NCI-H526 (cell line): ENCODE results near the gene SEMA5B.

Experiments
- DNase-seq, 2 experiments: peaks; one replicate each; lab custom pipeline; 2025; lab: John Stamatoyannopoulos, UW

SEMA5B gene

DNA sequence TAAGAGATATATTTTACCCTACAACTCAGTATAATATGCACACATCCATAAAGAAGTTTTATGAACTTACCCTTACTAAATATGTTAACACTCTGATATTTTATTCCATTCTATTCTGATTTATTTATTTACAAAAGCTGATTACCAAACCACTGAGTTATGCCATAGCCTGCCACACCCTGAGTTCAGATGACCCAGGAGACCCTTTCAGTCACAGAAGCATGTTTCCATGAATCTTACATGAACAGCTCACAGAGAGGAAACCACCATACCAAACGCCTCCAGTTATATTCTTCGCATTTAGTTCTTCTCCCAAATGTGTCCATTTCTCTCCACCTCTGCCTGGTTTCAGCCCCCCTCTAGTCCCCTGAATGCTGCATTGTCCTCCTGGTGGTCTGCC, 103.5 kb downstream of the SEMA5B start:
- no peak for DNase-seq

DNA sequence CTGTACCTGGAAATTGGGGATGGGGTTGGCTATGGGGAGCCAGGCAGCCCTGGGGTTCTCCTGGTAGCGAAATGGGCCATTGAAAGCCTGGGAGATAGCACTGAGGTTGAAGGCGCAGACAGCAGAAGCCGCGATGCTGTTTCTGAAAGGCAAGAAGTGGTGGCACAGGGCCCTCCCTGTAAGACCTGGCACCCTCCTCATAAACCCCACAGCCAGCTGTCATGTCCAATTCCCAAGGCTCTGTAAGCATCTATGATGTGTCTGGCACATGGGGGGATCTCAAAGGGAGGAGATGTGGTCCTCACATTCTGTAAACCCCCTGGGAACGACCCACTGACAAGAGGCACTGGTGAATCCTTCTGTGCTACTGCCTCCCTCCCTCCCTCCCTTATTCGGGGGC, 104.0 kb downstream of the SEMA5B start:
- no peak for DNase-seq

DNA sequence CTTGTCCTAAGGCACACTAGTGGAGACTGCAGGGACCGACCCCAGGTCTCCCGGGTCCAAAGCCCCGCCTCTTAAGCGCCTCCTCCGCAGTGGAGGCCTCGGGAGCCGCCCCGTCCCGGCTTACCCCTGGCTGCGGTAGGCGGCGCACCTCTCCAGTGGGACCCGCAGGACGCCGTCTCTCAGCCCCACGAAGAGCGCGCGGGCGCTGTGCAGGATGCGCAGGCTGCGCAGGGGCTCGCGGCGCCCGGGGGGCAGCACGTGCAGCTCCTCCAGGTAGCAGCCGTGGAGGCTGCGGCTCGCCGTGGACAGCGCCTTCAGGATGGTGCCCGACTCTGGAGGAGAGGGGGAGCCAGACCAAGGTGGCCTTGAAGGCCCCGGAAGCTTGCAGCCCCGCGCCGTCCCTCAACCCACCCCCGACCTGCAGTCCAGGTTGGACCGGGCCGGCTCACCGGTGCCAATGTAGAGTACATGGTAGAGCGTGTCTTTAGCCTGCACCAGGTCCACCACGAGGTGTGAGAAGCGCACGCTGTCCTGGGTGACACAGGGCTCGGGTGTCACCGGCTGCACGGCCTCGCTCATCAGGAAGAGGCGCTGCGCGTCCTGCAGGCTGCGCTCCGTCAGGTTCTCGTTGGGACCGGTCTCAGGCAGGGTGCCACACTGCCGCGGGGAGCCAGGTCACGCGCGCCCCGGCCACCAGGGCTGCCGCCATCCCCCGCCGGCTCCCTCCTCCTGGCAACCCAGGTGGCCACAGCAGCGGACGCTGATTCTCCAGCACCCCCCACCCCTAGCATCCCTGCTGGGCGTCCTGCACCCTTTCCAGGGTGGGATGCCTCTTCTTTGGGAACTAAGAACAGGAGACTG, 105.5 kb downstream of the SEMA5B start:
- DNase-seq = peak; percentile 34 to 85

DNA sequence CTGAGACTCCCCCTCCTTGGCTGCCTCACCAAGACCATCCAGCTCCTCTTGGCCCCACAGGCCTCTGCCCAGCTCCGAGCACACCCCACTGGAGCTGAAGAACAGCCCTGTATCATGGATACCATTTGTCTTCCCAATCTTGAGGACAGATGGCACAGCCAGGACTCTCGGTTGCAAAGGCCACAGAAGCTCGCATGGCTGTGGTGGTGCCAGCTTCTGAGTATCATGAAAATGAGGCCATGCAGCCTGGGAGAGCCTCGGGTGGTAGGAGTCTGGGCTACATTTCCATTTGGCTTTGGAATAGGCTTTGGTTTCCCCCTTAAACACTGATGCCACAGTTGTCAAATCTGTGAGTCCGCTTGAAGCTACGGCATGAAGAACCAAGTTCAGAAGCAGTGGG, 106.6 kb downstream of the SEMA5B start:
- DNase-seq = no peak

DNA sequence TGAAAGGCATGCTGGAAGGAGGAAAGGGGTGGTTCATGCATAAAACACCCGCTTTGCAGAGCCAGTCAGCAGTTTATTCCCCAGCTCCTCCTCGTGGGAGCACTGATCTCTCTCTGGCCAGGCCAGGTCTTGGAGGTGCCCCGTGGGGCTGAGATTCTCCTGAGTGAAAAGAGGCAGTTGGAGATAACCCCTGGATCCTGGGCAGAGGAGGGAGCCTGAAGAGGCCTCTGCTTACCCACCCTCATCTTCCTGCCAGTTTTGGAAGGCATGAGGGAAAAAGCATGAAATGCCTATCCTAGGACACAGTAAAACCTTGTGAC, 108.3 kb downstream of the SEMA5B start:
- no peak for DNase-seq

DNA sequence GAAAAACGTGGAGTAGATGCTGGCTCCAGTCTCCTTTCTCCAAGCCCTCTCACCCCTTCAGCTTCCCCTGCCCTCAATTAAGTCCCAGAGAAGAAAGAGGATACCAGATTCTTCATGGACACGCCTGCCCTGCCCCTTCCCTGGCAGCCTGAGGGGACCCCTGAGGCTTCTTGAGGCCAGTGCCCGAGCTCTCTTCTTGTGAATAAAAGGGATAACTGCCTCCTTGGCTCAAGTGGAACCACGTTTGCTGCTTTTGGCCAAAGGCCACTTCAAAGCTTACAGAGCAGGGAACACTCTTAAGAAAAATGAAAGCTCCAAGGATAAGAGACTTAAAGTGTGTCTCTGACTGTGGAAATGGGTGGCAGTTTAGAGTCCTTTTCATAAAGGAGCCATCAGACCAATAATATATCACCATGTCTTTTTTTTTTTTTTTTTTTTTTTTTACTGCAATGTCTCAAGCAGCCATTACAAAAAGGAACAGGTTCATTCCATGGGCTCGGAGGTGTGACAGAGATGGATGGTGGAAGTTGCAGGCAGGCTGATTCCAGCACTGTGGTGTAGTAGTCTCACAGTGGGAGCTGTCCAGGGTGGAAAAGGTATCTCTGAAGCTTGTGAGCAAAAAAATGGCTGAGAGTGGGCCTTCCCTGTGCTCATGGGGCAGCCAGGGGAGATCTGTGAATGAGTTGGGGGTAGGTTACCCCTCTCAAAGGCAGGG, 108.8 kb downstream of the SEMA5B start:
- DNase-seq = no peak

DNA sequence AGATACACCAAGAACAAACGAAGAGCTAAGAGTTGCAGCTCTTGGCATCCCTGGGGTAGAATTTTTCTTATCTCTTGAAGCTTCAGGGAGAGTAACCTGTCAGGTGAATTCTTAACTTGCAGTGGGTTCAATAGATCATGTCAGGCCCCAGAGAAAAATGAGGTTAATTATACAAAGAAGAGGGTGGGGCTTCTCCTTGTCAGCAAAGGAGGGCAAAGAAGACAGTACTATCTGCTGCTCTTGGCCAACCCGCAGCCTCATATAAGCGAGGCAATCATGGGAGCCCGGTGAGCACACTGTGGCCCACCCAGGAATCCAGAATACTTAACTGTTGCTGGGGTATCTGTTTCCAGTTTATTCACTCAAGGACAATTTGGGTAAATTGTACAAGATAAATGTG, 110.2 kb downstream of the SEMA5B start:
- no peak for DNase-seq

DNA sequence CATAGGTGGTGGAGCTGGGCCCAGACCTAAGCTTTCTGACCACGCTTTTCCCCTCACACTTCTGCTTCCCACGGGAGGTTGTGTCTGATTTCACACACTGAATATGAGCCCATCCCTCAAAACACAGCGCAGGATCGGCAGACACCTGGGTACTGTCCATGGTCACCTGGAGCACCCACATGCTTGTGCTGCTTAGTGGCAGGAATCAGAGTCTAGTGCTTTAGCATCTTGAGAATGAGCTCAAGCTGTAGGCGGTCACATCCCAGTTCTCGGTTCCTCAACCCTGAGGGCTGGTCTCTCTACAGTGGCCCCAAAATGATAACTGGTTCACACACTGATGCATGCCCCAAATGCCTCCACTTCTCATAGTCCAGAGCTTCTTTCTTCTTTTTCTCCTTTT, 111.0 kb downstream of the SEMA5B start:
- no peak for DNase-seq

DNA sequence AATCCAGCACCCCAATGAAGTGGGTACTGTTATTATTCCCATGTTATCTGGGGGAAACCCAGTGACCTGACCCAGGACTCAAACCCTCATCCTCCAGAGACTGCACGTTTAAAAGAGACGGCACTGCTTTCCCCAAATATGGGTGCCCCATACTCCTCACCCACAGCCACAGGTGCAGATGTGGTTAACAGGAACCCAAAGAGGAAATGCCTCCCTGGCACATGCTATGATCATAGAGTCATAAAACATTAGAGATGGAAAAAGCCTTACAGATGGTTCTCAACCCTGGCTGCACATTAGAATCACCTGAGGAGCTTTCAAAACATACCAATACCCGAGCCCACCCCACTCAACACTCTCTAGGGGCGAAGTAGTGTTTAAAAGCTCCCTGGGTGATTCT, 111.5 kb downstream of the SEMA5B start:
- DNase-seq = no peak

DNA sequence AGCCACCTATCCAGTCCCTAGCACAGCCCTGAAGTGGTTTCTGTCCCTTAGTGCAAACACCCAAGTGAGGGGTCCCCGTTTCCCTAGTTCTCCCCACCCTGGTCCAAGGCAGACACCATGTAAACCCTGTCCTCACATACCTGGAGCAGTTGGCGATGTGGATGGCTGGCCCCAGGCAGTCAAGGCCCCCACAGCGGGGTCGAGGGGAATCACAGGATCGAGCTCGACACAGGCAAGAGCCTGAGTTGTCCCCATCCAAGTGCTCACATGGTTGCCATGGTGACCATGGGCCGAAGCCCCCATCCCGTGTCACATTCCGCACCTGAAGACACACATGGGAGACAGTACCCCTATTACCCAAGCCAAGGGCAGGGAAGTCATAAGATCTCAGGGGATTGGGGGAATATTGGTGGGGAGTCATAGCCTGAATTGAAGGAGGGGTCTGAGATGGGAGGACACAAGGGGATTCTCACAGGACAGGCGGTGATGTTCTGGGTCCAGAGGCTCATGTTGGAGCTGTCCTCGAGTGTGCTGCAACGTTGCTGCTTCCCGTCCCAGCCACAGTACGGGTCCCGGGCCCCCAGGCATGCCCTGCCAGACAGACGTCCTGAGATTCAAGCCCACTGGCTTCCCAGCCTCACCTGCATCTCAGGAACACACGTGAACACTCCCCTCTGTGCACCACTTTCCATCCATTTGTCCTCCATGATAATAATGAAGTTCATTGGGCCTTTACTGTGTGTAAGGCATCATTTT, 112.1 kb downstream of the SEMA5B start:
- no peak for DNase-seq

DNA sequence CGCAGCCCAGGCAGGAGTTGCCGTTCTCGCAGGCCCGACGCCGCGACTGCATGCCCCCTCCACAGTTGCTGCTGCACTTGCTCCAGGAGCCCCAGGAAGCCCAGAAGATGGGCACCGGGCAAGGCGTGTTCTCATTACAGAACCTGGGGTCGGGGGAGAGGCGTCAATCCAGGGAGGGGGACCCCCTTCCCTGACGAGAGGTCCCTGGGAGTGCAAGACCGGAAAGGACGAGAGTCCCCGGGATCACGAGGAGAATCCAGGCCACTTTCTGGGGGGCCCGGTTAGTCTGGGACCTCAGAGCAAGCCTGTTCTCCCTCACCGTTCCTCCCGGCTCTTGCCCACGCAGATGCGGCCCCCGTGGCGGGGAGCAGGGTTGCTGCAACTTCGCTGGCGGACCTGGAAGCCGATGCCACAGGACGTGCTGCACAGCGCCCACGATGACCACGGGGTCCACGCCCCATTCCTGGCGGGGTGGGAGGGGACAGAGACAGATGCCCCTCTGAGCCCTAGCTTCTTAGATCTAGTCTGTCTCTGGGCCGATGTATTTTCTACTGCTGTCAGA, 113.9 kb downstream of the SEMA5B start:
- DNase-seq = no peak

DNA sequence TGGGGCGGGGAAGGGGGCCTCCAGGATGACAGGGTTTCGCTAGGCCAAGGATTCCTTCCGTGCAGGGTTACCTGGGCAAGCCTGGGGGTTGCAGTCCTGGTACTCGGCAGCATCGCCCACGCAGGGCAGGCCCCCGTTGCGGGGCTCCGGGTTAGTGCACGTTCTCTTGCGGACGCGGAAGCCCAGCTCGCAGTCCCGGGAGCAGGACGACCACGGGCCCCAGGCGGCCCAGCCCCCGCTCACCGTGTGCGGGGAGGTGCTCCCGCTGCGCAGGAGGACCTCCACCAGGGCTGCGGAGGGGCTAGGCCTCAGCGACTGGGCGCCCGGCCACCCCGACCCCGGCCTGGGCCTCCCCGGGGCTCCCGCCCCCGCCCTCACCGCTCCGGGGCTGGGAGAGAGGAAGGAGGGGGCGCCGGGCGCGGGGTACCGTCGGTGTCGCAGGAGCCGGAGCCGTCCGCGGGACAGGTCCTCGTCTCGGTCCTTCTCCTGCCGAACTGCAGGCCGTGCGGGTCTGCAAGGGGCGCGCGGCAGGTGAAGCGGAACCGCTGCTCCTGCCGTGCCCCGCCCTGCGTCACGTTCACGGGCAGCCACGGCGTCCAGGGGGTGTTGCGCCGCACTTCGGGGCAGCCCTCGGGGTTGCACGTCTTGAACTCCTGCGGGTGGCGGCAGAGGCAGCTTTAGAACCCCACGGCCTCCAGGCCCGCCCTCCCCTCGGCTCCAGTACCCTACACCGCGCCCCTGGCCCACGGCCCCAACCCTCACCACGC, 114.6 kb downstream of the SEMA5B start:
- no peak for DNase-seq

DNA sequence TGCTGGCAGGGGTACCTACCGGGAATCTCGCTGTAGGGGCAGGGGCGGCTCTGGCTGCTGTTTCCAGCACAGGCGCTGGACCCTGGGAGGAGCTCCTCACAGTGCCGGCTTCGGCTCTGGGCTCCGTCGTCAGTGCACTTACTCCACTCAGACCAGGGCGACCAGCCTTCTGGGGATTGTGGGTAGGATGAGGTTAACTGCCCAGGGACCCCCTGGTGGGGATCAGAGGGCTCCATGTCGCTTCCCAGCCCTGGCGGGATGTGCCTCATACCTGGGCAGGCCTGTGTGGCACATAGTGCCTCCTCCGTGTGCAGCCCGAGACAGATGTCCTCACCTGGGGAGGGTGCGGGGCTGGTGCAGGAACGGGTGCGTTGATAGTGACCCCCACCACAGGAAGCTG, 115.7 kb downstream of the SEMA5B start:
- DNase-seq = no peak

DNA sequence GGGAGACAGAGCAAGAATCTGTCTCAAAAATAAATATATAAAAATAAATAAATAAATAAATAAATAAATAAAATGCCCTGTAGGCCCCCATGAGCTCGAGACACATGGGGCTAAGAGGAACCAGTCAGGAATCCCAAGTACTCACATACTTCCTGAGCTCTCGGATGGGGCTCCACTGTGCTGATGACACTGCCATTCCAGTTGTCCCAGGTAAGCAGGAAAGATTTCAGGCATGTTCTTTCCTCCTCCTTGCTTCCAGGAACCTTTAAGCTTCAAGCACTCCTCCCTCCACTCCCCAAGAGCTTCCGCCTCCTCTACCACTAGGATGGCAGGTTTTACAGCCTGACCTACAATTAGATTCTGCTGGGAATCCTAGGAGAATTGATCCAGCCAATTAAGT, 119.3 kb downstream of the SEMA5B start:
- no peak for DNase-seq

DNA sequence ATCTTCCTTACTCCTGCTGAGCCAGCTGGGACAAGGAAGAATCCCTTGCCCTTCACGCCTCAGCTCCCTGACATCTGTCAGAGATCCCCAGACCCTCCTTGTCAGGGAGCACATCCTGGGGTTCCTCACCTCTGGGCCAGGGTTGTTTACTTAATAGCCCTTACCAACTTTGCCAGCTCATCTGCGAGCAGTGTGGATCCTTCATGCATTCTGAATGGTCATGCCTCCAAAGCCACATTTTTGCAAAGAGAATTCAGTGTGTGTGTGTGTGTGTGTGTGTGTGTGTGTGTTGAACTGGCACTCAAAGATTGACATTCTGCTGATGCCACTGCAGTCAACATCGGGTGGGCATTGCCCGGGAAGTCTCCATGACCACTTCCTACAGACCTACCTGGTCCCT, 120.1 kb downstream of the SEMA5B start:
- no peak for DNase-seq

DNA sequence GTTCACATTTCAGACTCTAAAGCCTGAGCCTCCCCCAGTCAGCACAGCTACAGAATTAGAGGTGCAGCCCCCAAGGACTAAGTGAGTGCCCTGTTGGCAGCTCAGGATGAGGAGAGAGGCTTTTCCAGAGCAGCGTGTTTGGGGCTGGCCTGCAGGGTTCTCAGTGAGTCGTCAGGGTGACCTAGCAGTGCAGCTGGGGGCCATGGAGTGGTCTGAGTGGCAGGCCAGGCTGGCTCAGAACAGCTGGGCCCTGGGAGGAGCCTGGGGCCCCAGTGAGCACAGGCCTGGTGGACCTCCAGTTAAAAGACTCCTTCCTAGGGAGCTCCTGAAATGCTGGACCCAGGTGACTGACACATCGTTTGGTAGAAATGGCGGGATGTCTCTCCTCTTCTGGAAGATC, 124.4 kb downstream of the SEMA5B start:
- DNase-seq = no peak

DNA sequence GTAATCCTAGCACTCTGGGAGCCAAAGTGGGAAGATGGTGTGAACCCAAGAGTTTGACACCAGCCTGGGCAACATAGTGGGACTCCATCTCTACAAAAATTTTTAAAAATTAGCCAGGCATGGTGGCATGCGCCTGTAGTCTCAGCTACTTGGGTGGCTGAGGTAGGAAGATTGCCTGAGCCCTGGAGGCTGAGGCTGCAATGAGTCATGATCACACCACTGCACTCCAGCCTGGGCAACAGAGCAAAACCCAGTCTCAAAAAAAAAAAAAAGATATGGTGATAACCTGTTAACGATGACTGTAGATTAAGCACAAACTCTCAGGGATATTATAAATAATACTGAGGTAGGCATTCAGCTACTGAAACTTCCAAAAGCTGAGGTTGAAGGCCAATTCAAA, 125.2 kb downstream of the SEMA5B start:
- no peak for DNase-seq

DNA sequence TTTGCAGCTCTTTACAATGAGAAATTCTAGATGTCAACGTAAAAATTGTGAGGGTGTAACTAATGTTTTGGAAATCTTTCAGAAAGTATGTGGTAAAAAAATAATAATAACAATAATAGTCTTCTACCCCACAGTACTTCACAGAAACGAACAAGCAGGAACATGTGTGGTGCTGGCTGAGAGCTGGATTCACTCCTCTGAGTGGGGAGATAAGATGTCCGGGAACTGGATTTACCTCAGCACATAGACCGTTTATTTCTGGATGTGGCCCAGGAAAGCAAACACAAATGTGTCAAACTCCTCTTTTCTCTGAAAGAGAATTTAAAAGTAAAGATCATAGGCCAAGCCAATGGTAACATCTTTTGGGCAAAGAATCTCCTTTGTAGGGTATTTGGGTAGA, 129.3 kb downstream of the SEMA5B start:
- DNase-seq = no peak

DNA sequence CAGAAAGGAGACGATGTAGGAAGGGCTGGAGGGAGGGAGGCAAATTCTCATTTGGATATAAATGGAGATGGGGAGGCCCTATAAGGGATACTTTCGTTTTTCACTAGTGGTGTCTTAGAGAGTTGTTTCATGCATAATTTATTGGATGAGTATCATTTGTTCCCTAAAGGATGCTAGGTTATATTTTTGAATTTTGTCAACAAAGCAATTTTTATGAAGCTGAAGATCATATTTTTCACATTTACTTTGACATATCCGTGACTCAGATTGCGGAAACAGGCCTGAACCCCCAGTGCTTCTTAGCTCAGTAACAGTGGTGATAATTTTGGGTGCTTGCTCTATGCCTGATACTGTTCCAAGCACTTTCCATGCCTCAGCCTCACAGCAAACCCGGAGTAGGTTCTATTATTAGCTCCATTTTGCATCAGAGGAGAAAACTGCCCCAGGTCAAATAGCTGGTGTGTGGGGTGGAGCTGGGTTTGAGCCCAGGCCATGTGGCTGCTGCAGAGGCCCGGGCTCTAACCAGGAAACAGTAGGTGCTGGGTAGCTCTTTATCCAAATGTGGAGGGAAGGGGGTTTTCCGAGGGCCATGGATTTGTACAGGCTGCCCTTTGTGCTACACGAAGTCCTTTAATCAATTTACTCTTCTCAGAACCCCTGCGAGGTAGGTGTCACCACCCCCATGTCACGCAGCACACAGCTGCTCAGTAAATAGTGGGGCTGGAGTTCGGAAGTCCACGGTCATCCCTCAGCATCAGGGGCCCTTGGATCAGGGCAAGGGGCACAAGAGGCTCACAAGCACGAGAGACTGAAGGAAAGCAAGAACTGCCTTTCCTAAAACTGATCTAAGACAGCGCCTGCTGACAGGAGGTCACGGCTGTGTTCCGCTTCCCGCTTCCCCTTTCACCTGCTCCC, 133.6 kb downstream of the SEMA5B start:
- DNase-seq = peak; percentile 39 to 60

DNA sequence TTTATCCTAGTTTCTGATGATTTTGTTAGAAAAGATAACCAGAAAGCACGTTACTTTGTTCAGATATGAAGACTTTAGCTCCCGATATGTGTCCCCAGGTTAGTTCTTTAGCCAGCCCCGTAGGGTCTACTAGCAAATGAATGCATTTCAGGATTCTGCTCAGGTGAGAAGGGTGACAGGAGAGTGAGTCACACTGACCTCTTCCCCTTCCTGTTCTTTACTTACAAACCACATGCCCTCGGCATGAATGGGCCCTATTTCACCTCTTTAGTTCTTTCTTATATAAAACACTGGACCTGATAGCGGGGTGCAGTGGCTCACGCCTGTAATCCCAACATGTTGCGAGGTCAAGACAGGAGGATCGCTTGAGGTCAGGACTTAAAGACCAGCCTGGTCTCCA, 134.3 kb downstream of the SEMA5B start:
- no peak for DNase-seq
